ENCODE results near the gene STXBP4. TPM values are rescaled to one million over a fixed set of nuclear protein-coding genes. Genes with fewer than 3 reads are reported as not detected.

The STXBP4 gene
- total RNA-seq, 1 donor from 2014 or later = 4.7 TPM

GRCh38 chr17:55202896-55203295 is 234.3 kb downstream of the STXBP4 start:
- peaks cover 9% of the 10 kb centered on the region for H3K9me3 ChIP-seq (replicated peaks)
- no peaks in the 10 kb centered on the region for H3K4me1 ChIP-seq
- no peaks in the 10 kb centered on the region for H3K36me3 ChIP-seq
- DNase-seq = no peak
- no peak overlapping the region for H3K4me3 ChIP-seq
- intact Hi-C loops (cut with micrococcal nuclease) = no loop called here
- H3K27ac ChIP-seq (replicated peaks) = no peak overlapping the region
- no peaks in the 10 kb centered on the region for H3K27me3 ChIP-seq (ENCODE audit: low read depth)
- no peak for TF ChIP-seq CTCF (IDR thresholded peaks at IDR 0.05; ENCODE audit: borderline replicate concordance)

DNA sequence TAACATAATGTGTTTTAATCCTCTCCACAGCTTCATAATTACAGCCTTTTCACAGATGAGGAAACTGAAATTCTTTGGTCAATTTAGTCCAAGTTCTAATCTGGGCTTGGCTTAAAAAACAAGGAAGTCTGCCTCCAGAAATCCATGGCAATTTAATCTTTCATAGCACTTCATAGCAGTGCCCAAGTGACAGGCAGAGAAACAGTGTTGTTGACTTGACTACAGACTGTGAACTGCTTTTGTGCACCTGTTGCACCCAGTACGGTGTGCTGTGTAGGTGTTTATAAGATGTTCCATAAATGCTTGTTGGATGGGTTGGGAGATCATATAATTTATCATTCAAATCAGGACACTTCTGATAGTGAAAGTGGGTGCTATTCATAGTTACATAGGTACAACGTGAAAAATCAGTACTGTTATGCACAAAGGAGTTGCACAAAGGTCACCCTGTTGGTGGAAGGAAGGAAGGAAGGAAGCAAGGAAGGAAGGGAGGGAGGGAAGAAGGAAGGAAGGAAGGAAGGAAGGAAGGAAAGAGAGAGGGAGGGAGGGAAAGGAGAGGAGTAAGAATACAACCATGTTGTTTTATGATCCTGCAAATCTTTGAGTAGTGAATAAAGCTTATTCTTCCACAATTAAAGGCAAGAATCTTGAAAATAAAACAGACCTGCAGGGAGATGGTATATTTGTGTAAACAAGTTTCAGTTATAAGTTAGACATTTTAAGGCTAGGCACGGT is 239.7 kb downstream of the STXBP4 start:
- no peaks in the 10 kb centered on the region for H3K4me1 ChIP-seq
- DNase-seq = no peak
- intact Hi-C loops (cut with micrococcal nuclease) = no loop called here
- TF ChIP-seq CTCF (IDR thresholded peaks at IDR 0.05; ENCODE audit: borderline replicate concordance) = no peak
- no peaks in the 10 kb centered on the region for H3K27me3 ChIP-seq (ENCODE audit: low read depth)
- H3K27ac ChIP-seq (replicated peaks) = no peak overlapping the region
- H3K36me3 ChIP-seq = no peaks in the 10 kb centered on the region
- H3K9me3 ChIP-seq (replicated peaks) = peaks cover 9% of the 10 kb centered on the region
- H3K4me3 ChIP-seq = no peak overlapping the region

DNA sequence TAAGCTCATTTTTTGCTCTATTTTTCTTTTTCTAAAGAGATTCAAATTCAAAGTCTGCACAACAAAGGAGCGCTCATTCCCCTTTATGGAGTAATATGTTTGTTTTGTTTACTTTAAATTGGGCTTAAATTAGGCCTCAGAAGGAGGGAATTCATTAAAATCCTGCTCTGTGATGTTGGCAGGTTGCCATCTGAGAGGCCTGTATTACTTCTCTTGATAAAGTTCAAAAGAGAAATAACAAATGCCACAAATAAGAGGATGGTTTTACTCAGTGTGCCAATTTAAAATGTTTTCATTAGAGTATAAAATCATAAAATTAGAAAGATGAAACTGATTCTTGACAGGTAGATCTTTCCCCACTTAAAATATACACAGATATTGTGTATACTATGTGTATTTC is 241.7 kb downstream of the STXBP4 start:
- no peaks in the 10 kb centered on the region for H3K27me3 ChIP-seq (ENCODE audit: low read depth)
- no peaks in the 10 kb centered on the region for H3K9me3 ChIP-seq (replicated peaks)
- no peak overlapping the region for H3K4me3 ChIP-seq
- H3K36me3 ChIP-seq = no peaks in the 10 kb centered on the region
- H3K4me1 ChIP-seq = no peaks in the 10 kb centered on the region
- intact Hi-C loops (cut with micrococcal nuclease) = no loop called here
- no peak for DNase-seq
- TF ChIP-seq CTCF (IDR thresholded peaks at IDR 0.05; ENCODE audit: borderline replicate concordance) = no peak
- no peak overlapping the region for H3K27ac ChIP-seq (replicated peaks)

DNA sequence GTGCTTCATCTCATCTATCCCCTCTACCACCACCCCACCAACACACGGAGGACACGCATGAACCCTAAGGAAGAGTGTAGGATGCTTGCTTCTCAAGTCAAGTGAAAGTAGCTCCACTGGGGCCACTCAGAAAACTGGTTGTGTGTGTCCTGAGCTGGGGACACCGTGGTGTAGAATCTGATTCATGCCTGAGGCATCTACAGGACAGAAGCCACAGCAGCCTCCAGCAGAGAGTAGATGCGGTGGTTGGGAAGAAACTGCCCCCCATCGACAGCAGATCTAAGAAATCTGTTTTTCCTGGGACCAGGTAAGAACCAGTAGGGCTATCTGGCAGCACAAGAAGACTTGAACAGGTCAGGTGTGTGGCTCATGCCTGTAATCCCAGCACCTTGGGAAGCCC is 244.3 kb downstream of the STXBP4 start:
- H3K4me3 ChIP-seq = no peak overlapping the region
- no peak for DNase-seq
- H3K9me3 ChIP-seq (replicated peaks) = no peaks in the 10 kb centered on the region
- no peaks in the 10 kb centered on the region for H3K36me3 ChIP-seq
- intact Hi-C loops (cut with micrococcal nuclease) = no loop called here
- no peaks in the 10 kb centered on the region for H3K4me1 ChIP-seq
- TF ChIP-seq CTCF (IDR thresholded peaks at IDR 0.05; ENCODE audit: borderline replicate concordance) = no peak
- H3K27me3 ChIP-seq (ENCODE audit: low read depth) = no peaks in the 10 kb centered on the region
- H3K27ac ChIP-seq (replicated peaks) = no peak overlapping the region

GRCh38 chr17:55215711-55216110 is 247.1 kb downstream of the STXBP4 start:
- Histone ChIP-seq H3K27me3 (ENCODE audit: low read depth) (no peaks in the 10 kb centered on the region), H3K36me3 (no peaks in the 10 kb centered on the region), H3K9me3 (replicated peaks) (no peaks in the 10 kb centered on the region), H3K4me1 (no peaks in the 10 kb centered on the region), H3K4me3 (no peak overlapping the region), H3K27ac (replicated peaks) (no peak overlapping the region)
- intact Hi-C loops (cut with micrococcal nuclease) = no loop called here
- DNase-seq = no peak
- TF ChIP-seq CTCF (IDR thresholded peaks at IDR 0.05; ENCODE audit: borderline replicate concordance) = no peak

Data from left ventricle myocardium inferior (tissue), 1 donor.